K562 (cell line): Measurements from ENCODE around the gene ZNF460. TPM values are rescaled to one million over a fixed set of nuclear protein-coding genes. Genes with fewer than 3 reads are reported as not detected.

Experiments used
- ATAC-seq: fragments of 200-7000 bp; cut with Tn5 transposase; 3 replicates; pipeline ENCODE4 v1.9.1; 2020; ENCODE audit warnings: moderate library complexity
- BruUV-seq: library from RNA; stranded (reverse); fragments of 400-500 nt; replicated peaks from 2 replicates; lab custom pipeline; 2021; lab: Mats Ljungman, UMichigan
- CTCF ChIA-PET: fragments of 300-600 bp; formaldehyde crosslinking; extraction: SDS; loops from one replicate; lab custom pipeline; 2021; ENCODE audit warnings: low intra/inter-chr PET ratio; lab: Yijun Ruan, JAX
- POLR2A ChIA-PET: fragments of 300-600, 350-650 bp; sonication (Branson Sonifier 250); formaldehyde crosslinking; extraction: SDS; loops from one replicate; lab custom pipeline; 2021; ENCODE audit warnings: antibody characterized with exemption, inconsistent platforms; lab: Yijun Ruan, JAX
- DNase-seq, 4 experiments: peaks; one replicate each; pipeline versions ENCODE4 v3.0.0 to v3.0.0-alpha.2; 2011 to 2018; ENCODE audit warnings: low spot score in 3 of 4, mixed read lengths in 3 of 4; ENCODE audit errors: extremely low read depth in 1 of 4
- FAIRE-seq: peaks from 2 replicates; lab custom pipeline; 2011; peaks lifted over from hg19 to GRCh38; lab: Jason Lieb, UNC
- H2AFZ ChIP-seq: 2 replicates; pipeline ENCODE4 v1.6.0; 2011; ENCODE audit warnings: low read depth, low read length, control low read depth, inconsistent platforms
- H3K27ac ChIP-seq: fragments of 200-600 bp; 3 replicates; pipeline ENCODE4 v1.8.0; 2011; ENCODE audit warnings: low read depth, mild to moderate bottlenecking, control low read depth, inconsistent platforms, low read length, moderate library complexity, mixed read lengths; ENCODE audit errors: extremely low read depth
- H3K27me3 ChIP-seq, 2 experiments: fragments of 300-600 bp in 1 of 2; 2 replicates in 1 of 2; 3 replicates in 1 of 2; pipeline versions ENCODE4 v1.6.0 to v1.8.0; 2011; ENCODE audit warnings: inconsistent platforms in 2 of 2, low read length in 2 of 2, mild to moderate bottlenecking in 1 of 2, mixed read lengths in 1 of 2, moderate library complexity in 1 of 2; ENCODE audit not compliant: control insufficient read depth in 2 of 2, insufficient read depth in 2 of 2
- H3K36me3 ChIP-seq: fragments of 300-600 bp; 3 replicates; pipeline ENCODE4 v1.8.0; 2011; ENCODE audit warnings: mild to moderate bottlenecking, low read length, inconsistent platforms; ENCODE audit not compliant: control insufficient read depth, insufficient read depth
- H3K4me1 ChIP-seq, 2 experiments: fragments of 200-600 bp in 1 of 2; replicated peaks in 1 of 2; 2 replicates in 1 of 2; 3 replicates in 1 of 2; pipeline versions ENCODE4 v1.5.1 to v1.8.0; 2011; ENCODE audit warnings: inconsistent platforms in 2 of 2, low read length in 2 of 2, mild to moderate bottlenecking in 1 of 2, mixed read lengths in 1 of 2, moderate library complexity in 1 of 2; ENCODE audit not compliant: control insufficient read depth in 2 of 2, insufficient read depth in 2 of 2
- H3K4me2 ChIP-seq: 2 replicates; pipeline ENCODE4 v1.6.1; 2011; ENCODE audit warnings: low read length, control low read depth, inconsistent platforms, mixed read lengths; ENCODE audit not compliant: insufficient read depth
- H3K4me3 ChIP-seq: fragments of 200-600 bp; sonication (generic), shearing (Covaris generic); 2 replicates; pipeline ENCODE4 v1.5.1; 2016; ENCODE audit warnings: control low read depth, inconsistent platforms
- H3K79me2 ChIP-seq: fragments of 200-600 bp; 3 replicates; pipeline ENCODE4 v1.8.0; 2011; ENCODE audit warnings: low read length, inconsistent platforms; ENCODE audit not compliant: control insufficient read depth, insufficient read depth
- H3K9ac ChIP-seq, 2 experiments: 2 replicates each; pipeline versions ENCODE4 v1.6.0 to v1.6.1; 2011; ENCODE audit warnings: low read depth in 2 of 2, low read length in 2 of 2, control low read depth in 1 of 2, inconsistent platforms in 1 of 2, mild to moderate bottlenecking in 1 of 2, mixed read lengths in 1 of 2; ENCODE audit not compliant: insufficient read depth in 1 of 2
- H3K9me1 ChIP-seq: one replicate; pipeline ENCODE4 v1.6.0; 2011; ENCODE audit warnings: inconsistent platforms, mild to moderate bottlenecking, low read length, moderate library complexity; ENCODE audit not compliant: control insufficient read depth, insufficient read depth
- H3K9me3 ChIP-seq: replicated peaks from 2 replicates; pipeline ENCODE4 v1.5.1; 2011; ENCODE audit warnings: low read depth, low read length, inconsistent platforms; ENCODE audit not compliant: control insufficient read depth, insufficient read depth
- H4K20me1 ChIP-seq: replicated peaks from 2 replicates; pipeline ENCODE4 v1.6.1; 2011; ENCODE audit warnings: low read length, inconsistent platforms, mixed read lengths; ENCODE audit not compliant: control insufficient read depth, insufficient read depth
- BRD9 ChIP-seq: fragments of 450-650 bp; IDR thresholded peaks from 2 replicates; pipeline ENCODE4 v1.6.1; 2018; ENCODE audit warnings: low read depth; ENCODE audit not compliant: partially characterized antibody
- DIDO1 ChIP-seq: fragments of 450-650 bp; IDR thresholded peaks from 2 replicates; pipeline ENCODE4 v1.6.1; 2016; ENCODE audit warnings: low read depth, missing biosample characterization, missing genetic modification characterization
- GABPB1 ChIP-seq: sonication (generic); formaldehyde crosslinking; IDR thresholded peaks from 2 replicates; pipeline ENCODE4 v1.8.0; 2022; ENCODE audit warnings: mild to moderate bottlenecking, missing genetic modification reagents
- RAD21 ChIP-seq, 2 experiments: fragments of 250-450 bp in 1 of 2; fragments of 450-650 bp in 1 of 2; sonication (Bioruptor Pico) in 1 of 2; formaldehyde crosslinking in 1 of 2; IDR thresholded peaks in 1 of 2; conservative IDR thresholded peaks in 1 of 2; 2 replicates each; pipeline versions ENCODE4 v1.4.0 to v1.8.0; 2020 to 2022; ENCODE audit warnings: mild to moderate bottlenecking in 2 of 2, moderate library complexity in 1 of 2
- RB1 ChIP-seq: fragments of 450-650 bp; IDR thresholded peaks from 2 replicates; pipeline ENCODE4 v1.6.1; 2017; ENCODE audit warnings: low read depth, mild to moderate bottlenecking
- SIRT6 ChIP-seq: IDR thresholded peaks from one replicate; pipeline ENCODE4 v1.6.1; 2012; ENCODE audit warnings: low read depth, mild to moderate bottlenecking, control low read depth, inconsistent platforms, low read length, moderate library complexity
- ZNF586 ChIP-seq: fragments of 450-650 bp; formaldehyde crosslinking; conservative IDR thresholded peaks from 2 replicates; pipeline ENCODE4 v1.4.0; 2020; ENCODE audit warnings: mild to moderate bottlenecking, moderate library complexity
- WGBS: fragments of 100-300 bp; shearing (Covaris generic); methylation state at CpG from one replicate; pipeline ENCODE4 v1.1.6; 2016; ENCODE audit warnings: low coverage, mixed read lengths; ENCODE audit not compliant: insufficient coverage; ENCODE audit errors: missing lambda C conversion rate; 5-methylcytosine and 5-hydroxymethylcytosine counted together
- in situ Hi-C: fragments of 300-500 bp; cut with MboI; formaldehyde crosslinking; loops from 4 replicates; pipeline ENCODE4 v1.15.0; 2018; ENCODE audit warnings: inconsistent platforms, mixed read lengths
- intact Hi-C: fragments of 100-400 bp; cut with micrococcal nuclease; formaldehyde crosslinking; loops from 2 replicates; pipeline ENCODE4 v1.14.2; 2022
- polyA plus RNA-seq, 8 experiments: library from polyadenylated mRNA; depleted of rRNA in 4 of 8; stranded (reverse) in 5 of 8; unstranded in 3 of 8; fragments of >200 nt; fragmentation: Nextera tagmentation in 2 of 8; fragmentation: Illumina TruSeq in 1 of 8; extraction: Ambion mirVana in 2 of 8; extraction: Trizol in 1 of 8; gene quantifications; 2 replicates each; pipeline versions ENCODE4 v1.2.1 to v1.2.3, GENCODE V29; 2011 to 2014; ENCODE audit warnings: inconsistent platforms in 1 of 8, missing spikeins in 1 of 8
- total RNA-seq, 7 experiments: library from RNA; depleted of rRNA in 6 of 7; stranded (reverse); fragments of >200 nt in 6 of 7; fragmentation: Illumina TruSeq in 2 of 7; extraction: Trizol in 2 of 7; gene quantifications; 2 replicates each; pipeline versions ENCODE4 v1.2.1 to v1.2.3, GENCODE V29; 2011 to 2021; ENCODE audit warnings: low replicate concordance in 1 of 7
- TF ChIP-seq, protein P1 (sequence below): IDR thresholded peaks from 2 replicates; pipeline ENCODE4 v1.6.1; 2014; ENCODE audit warnings: antibody characterized with exemption
- TF ChIP-seq, protein P2 (sequence below): fragments of 250-450 bp; sonication (Bioruptor Pico); IDR thresholded peaks from 2 replicates; pipeline ENCODE4 v1.5.1; 2021; ENCODE audit warnings: mild to moderate bottlenecking
- TF ChIP-seq, protein P3 (sequence below), 2 experiments: fragments of 450-650 bp; conservative IDR thresholded peaks; 2 replicates each; pipeline ENCODE4 v1.6.1; 2017; ENCODE audit warnings: mild to moderate bottlenecking in 2 of 2, moderate library complexity in 2 of 2
- TF ChIP-seq, protein P4 (sequence below): fragments of 250-450 bp; sonication (Bioruptor Pico); IDR thresholded peaks from 2 replicates; pipeline ENCODE4 v1.9.0; 2021; ENCODE audit warnings: mild to moderate bottlenecking, inconsistent platforms

The ZNF460 gene
- total and polyA plus RNA-seq, 9 of the 15 experiments (the other 6 are each of a cell fraction or from before 2014, with no cell fraction given): 0.45 to 36.2 (median 16.6) TPM

DNA sequence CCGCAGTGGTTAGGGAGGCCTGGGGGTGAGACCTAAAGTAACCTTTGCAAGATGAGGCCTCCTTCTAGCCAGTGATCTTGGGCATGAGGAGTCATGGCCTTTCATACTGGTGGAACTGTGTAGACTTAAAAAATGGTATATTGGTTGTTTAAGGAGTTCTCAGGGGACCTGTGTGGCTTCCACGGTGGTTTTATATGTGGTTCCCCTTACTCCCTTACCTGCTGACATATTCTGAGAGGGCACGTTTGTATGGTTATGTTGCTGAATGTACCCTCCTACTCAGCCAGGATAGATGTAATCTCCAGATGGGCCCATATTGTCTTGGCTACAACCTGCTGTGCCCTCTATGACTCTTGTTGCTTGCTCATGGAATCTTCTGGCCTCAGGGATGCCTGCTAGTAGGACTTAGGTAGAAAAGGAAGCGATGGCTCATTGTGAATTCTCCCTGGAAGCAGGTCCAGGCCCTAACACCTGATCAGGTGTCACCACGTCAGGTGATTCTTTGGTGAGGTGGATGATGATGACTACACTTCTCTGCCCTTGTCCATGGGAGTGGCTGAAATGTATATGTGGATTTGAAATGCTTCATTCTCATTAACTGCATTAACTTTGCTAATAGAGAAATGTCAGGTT is 1.8 kb downstream of the ZNF460 start:
- peaks cover 0 to 14% of the 10 kb centered on the region in 2 experiments; a peak in 3 of 5 replicates for H3K4me1 ChIP-seq
- no peak for TF ChIP-seq RAD21 (CRISPR knock-in tag; conservative IDR thresholded peaks at IDR 0.05 in 1 of 2, IDR thresholded peaks at IDR 0.05 in 1 of 2)
- TF ChIP-seq, protein P1, sequence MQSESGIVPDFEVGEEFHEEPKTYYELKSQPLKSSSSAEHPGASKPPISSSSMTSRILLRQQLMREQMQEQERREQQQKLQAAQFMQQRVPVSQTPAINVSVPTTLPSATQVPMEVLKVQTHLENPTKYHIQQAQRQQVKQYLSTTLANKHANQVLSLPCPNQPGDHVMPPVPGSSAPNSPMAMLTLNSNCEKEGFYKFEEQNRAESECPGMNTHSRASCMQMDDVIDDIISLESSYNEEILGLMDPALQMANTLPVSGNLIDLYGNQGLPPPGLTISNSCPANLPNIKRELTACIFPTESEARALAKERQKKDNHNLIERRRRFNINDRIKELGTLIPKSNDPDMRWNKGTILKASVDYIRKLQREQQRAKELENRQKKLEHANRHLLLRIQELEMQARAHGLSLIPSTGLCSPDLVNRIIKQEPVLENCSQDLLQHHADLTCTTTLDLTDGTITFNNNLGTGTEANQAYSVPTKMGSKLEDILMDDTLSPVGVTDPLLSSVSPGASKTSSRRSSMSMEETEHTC: no peak
- TF ChIP-seq, protein P2, sequence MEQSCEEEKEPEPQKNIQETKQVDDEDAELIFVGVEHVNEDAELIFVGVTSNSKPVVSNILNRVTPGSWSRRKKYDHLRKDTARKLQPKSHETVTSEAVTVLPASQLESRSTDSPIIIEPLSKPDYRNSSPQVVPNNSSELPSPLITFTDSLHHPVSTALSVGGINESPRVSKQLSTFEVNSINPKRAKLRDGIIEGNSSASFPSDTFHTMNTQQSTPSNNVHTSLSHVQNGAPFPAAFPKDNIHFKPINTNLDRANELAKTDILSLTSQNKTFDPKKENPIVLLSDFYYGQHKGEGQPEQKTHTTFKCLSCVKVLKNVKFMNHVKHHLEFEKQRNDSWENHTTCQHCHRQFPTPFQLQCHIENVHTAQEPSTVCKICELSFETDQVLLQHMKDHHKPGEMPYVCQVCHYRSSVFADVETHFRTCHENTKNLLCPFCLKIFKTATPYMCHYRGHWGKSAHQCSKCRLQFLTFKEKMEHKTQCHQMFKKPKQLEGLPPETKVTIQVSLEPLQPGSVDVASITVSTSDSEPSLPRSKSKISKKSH (CRISPR knock-in tag): no peak
- no peak for TF ChIP-seq DIDO1 (tag)
- TF ChIP-seq GABPB1 (CRISPR knock-in tag): no peak
- TF ChIP-seq, protein P3, sequence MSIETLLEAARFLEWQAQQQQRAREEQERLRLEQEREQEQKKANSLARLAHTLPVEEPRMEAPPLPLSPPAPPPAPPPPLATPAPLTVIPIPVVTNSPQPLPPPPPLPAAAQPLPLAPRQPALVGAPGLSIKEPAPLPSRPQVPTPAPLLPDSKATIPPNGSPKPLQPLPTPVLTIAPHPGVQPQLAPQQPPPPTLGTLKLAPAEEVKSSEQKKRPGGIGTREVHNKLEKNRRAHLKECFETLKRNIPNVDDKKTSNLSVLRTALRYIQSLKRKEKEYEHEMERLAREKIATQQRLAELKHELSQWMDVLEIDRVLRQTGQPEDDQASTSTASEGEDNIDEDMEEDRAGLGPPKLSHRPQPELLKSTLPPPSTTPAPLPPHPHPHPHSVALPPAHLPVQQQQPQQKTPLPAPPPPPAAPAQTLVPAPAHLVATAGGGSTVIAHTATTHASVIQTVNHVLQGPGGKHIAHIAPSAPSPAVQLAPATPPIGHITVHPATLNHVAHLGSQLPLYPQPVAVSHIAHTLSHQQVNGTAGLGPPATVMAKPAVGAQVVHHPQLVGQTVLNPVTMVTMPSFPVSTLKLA (conservative IDR thresholded peaks at IDR 0.05): no peak
- TF ChIP-seq, protein P4, sequence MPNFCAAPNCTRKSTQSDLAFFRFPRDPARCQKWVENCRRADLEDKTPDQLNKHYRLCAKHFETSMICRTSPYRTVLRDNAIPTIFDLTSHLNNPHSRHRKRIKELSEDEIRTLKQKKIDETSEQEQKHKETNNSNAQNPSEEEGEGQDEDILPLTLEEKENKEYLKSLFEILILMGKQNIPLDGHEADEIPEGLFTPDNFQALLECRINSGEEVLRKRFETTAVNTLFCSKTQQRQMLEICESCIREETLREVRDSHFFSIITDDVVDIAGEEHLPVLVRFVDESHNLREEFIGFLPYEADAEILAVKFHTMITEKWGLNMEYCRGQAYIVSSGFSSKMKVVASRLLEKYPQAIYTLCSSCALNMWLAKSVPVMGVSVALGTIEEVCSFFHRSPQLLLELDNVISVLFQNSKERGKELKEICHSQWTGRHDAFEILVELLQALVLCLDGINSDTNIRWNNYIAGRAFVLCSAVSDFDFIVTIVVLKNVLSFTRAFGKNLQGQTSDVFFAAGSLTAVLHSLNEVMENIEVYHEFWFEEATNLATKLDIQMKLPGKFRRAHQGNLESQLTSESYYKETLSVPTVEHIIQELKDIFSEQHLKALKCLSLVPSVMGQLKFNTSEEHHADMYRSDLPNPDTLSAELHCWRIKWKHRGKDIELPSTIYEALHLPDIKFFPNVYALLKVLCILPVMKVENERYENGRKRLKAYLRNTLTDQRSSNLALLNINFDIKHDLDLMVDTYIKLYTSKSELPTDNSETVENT (CRISPR knock-in tag): no peak
- TF ChIP-seq RB1: no peak
- TF ChIP-seq ZNF586 (CRISPR knock-in tag): no peak
- no peak for TF ChIP-seq BRD9
- TF ChIP-seq SIRT6: no peak
- H3K36me3 ChIP-seq: peaks cover 54% of the 10 kb centered on the region
- H3K9ac ChIP-seq: peak overlapping the region in 1 of 2 experiments; percentile 44; a peak in 2 of 4 replicates
- H3K79me2 ChIP-seq: peaks cover 71% of the 10 kb centered on the region
- no peak for ATAC-seq
- peaks cover 4% of the 10 kb centered on the region for H3K9me1 ChIP-seq
- WGBS: 70% methylated on average over 5 of the region's 5 CpGs
- no peaks in the 10 kb centered on the region for H3K9me3 ChIP-seq
- H2AFZ ChIP-seq: no peak overlapping the region
- ChIA-PET POLR2A (no interaction called here), CTCF (no interaction called here)
- H3K4me2 ChIP-seq: peak overlapping the region; percentile 75
- in situ Hi-C loops: no loop called here
- H3K4me3 ChIP-seq: peak overlapping the region; percentile 67
- H3K27ac ChIP-seq: no peak overlapping the region; the same call in 2 of the 3 replicates
- H3K27me3 ChIP-seq: no peaks in the 10 kb centered on the region
- BruUV-seq: no TSS peak
- no peak for FAIRE-seq
- intact Hi-C loops: loop anchor here (5.0 kb wide), 1 partner anchor 40 kb away; the partner anchor contains the start of gene ZNF805
- H4K20me1 ChIP-seq: peaks cover 14% of the 10 kb centered on the region; the same call in 1 of the 2 replicates
- no peak for DNase-seq
